GM20431 (cell line): Measurements from ENCODE around the gene GPR119.
"Not testable (repeated sequence)": the region's sequence is repeated elsewhere in the genome, so short reads cannot be mapped to it uniquely, and the experiment has no call there.

Source experiments
- in situ Hi-C: fragments of 300-500 bp; cut with MseI, MboI; formaldehyde crosslinking; loops from one replicate; pipeline ENCODE4 v1.15.0; 2020; ENCODE audit warnings: low sequenced_read_pairs; ENCODE audit not compliant: unreplicated experiment

GPR119 gene

DNA sequence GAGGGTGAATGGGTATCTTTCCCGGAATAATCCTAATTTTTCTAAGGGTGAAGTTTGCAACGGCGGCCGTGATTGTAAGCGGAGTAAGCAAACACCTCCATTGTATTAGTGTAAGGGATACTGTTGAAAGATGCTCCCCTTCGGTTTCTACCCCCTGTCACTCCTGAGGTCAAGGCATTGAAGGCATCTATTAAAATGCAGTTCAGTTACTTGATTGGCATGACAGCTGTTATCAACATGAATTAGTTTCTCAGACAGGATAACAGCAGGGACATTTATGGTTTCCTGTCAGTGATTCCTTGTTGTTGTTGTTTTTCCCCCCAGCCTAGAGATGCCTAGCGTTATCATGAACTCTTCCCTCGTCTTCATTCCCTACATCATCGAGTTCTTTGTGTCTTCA is 45.2 kb downstream of the GPR119 start:
- in situ Hi-C loops: no loop called here

DNA sequence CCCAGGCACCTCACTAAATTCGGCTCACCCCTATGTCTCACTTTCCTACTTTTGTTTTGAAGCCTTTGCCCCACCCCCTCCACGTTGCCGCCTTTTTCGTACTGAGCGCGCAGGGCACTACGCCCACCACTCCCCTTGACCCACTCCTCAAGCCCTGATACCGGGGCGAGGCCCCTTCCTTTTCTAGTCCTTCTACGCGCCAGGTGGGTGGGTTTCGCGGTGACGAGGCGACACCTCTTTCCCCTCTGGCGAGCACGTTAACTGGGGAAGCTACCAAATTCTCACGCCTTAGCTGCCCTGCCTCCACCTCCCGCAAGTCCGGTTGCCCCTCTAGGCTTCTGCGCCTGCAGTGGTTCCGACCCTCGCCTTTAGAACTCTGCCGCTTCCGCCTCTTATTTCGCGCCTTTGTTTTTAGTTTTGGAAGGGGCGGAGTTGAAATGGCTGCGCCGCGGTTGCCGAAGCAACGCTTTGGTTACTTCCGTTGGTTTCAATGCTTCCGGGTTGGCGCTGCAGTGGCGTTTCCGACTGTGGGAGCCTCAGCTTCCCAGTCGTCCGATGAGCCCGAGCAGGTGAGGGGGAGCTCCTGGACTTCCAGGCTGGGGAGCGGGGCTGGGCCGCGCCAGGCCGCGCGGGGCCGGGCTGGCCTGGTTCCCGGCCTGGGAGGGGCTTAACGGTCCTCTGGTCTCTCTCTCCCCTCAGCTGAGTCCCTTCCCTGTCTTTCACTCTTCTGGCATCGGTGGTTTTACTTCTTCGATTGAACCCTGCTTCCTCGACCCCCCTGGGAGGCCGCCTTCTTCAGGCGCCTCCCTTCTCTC is 45.9 kb downstream of the GPR119 start, which contains the start of gene SLC25A14:
Gene SLC25A14 (plus strand): TSS at position 512 of the 815 bp plus-strand sequence. CDS start 360 bp downstream, outside the sequence.
- in situ Hi-C loops: no loop called here

DNA sequence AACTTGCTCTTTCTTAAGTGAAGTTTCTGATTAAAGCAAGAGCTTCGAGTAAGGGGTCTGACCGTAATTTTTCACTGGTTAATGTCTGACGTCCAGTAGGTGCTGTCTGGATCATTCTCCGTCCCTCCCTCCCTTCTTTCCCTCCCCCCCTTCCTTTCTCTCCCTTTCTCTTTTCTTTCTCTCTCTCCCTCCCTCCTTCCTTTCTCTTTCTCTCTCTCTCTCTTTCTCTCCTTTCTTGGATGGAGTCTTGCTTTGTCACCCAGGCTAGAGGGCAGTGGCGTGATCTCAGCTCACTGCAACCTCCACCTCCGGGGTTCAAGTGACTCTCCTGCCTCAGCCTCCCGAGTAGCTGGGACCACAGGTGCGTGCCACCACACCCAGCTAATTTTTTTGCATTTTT is 46.6 kb downstream of the GPR119 start:
- in situ Hi-C loops: not testable (repeated sequence)

DNA sequence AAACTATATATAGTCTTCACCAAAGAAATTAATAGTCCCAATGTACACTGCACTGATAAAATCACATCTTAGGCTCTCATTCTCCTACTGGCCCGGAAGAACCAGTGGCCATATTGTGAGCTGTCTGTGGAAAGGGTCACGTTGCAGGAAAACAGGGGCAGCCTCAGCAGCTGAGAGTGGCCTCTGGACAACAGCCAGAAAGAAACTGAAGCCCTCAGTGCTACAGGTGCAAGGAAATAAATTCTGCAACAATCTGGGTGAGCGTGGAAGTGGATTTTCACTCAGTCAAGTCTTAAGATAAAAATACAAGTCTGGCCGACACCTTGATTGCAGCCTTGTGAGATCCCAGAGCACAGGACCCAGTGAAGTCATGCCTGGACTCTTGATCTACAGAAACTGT is 48.9 kb downstream of the GPR119 start:
- in situ Hi-C loops: no loop called here
